Pancreas (tissue), 10 donors: ENCODE results near the gene DSCAML1. TPM values are rescaled to one million over a fixed set of nuclear protein-coding genes. Genes with fewer than 3 reads are reported as not detected.

ENCODE experiments used
- ATAC-seq, 4 donors: fragments of 200-7000 bp; cut with Tn5 transposase; one replicate each; pipeline versions ENCODE4 v1.8.0 to v1.9.1; 2020; ENCODE audit warnings: mild to moderate bottlenecking in 4 of 4, moderate library complexity in 4 of 4
- DNase-seq, 6 donors: peaks; one replicate each; pipeline ENCODE4 v3.0.0-alpha.2; 2020
- FAIRE-seq: peaks from 2 replicates; lab custom pipeline; 2012; peaks lifted over from hg19 to GRCh38; lab: Jason Lieb, UNC
- H3K27ac ChIP-seq, 4 donors: fragments of 200-600 bp; sonication (generic); 1 replicate in 3 of 4; 2 replicates in 1 of 4; pipeline versions ENCODE4 v1.5.0 to v1.8.0; 2020
- H3K27me3 ChIP-seq, 4 donors: fragments of 200-600 bp; one replicate each; pipeline ENCODE4 v1.8.0; 2021
- H3K36me3 ChIP-seq, 3 donors: fragments of 200-600 bp; sonication (generic) in 1 of 3; one replicate each; pipeline versions ENCODE4 v1.5.0 to v1.8.0; 2020 to 2021
- H3K4me1 ChIP-seq, 3 donors: fragments of 200-600 bp; one replicate each; pipeline ENCODE4 v1.8.0; 2021
- H3K4me3 ChIP-seq, 4 donors: fragments of 200-600 bp; sonication (generic) in 2 of 4; one replicate each; pipeline versions ENCODE4 v1.5.0 to v1.8.0; 2020 to 2021
- H3K9me3 ChIP-seq, 4 donors: fragments of 200-600 bp; one replicate each; pipeline ENCODE4 v1.8.0; 2021
- WGBS, 2 donors: extraction: QIAGEN DNeasy Blood & Tissue Kit; methylation state at CpG; one replicate each; pipeline ENCODE4 v1.1.7; 2013; 5-methylcytosine and 5-hydroxymethylcytosine counted together
- intact Hi-C, 3 donors: fragments of 100-400 bp; cut with DNase I; formaldehyde crosslinking; loops; one replicate each; pipeline versions ENCODE4 v1.11.1 to v1.14.2; 2022
- polyA plus RNA-seq, 2 donors: library from polyadenylated mRNA; stranded (reverse); fragments of 200-250 nt; gene quantifications; one replicate each; pipeline ENCODE4 v1.2.3, GENCODE V29; 2013
- total RNA-seq, 6 donors: library from RNA; stranded (reverse); fragmentation: NEBNext Ultra II Directional in 4 of 6; extraction: Animal tissue kit (Norgen Biotek cat#: 25700) in 4 of 6; gene quantifications; one replicate each; pipeline versions ENCODE4 v1.2.1 to v1.2.4, GENCODE V29; 2021 to 2023
- TF ChIP-seq, protein P1 (sequence below), 4 donors: fragments of 200-600 bp; sonication (generic) in 3 of 4; IDR thresholded peaks; one replicate each; pipeline versions ENCODE4 v1.5.0 to v1.8.0; 2021; ENCODE audit warnings: antibody characterized with exemption in 4 of 4
- donor health status: healthy with polysubstance abuse.
- donor health status: DM: no; HTN: no; CAD: no; lungs with moderate emphysema.
- donor health status: DM: no; HTN: no; CAD: no.
- donor health status: control.
- donor health status: control.
- donor health status: Bipolar disorder and iron deficiency.
- donor health status: DM: yes; HTN: yes; CAD: no.
- donor health status: DM: no; HTN: no; CAD: no.
- donor health status: DM: no; HTN: no; CAD: no.
- donor health status: DM: yes; HTN: yes; CAD: no.

The DSCAML1 gene
- total and polyA plus RNA-seq, 8 donors = 0.69 to 2.7 (median 1.8) TPM

DNA sequence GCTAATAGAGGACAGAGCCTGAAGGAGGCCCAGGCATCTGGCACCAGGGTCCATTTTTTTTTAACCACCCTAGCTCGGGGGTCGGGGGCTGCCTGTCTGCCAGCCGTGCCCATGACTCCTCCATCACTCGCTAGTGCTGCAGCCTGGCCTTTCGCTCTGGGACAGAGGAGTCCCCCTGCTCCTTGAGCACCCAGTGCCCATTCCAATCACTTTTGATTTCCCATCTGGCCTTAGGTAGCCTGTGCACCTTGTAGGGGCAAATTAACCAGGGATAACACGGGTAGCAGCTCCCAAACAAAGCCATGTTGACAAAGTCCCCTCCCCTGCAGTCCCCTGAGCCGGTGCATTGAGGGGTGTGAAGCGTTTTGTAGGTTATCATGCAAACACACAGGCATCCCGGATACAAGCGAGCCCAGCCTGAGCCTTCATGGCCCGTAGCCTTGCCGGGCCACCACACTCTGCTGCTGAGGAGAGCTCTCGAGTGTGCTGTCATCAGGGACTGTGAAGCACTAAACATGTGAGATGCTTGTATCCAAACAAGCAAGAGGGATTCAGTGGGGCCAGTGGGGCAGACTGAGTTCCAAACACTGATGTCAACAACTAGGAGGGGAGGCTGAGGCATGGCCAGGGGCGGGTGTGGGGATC is 208.7 kb downstream of the DSCAML1 start:
- H3K4me3 ChIP-seq = no peak overlapping the region
- WGBS, 2 donors = 41 to 58% methylated on average over 14 of the region's 14 CpGs
- H3K9me3 ChIP-seq = no peaks in the 10 kb centered on the region
- intact Hi-C loops = no loop called here
- H3K36me3 ChIP-seq = no peaks in the 10 kb centered on the region
- H3K27me3 ChIP-seq = no peaks in the 10 kb centered on the region
- ATAC-seq (no peak), DNase-seq (no peak), FAIRE-seq (no peak)
- no peaks in the 10 kb centered on the region for H3K4me1 ChIP-seq
- H3K27ac ChIP-seq = no peak overlapping the region
- TF ChIP-seq, protein P1, sequence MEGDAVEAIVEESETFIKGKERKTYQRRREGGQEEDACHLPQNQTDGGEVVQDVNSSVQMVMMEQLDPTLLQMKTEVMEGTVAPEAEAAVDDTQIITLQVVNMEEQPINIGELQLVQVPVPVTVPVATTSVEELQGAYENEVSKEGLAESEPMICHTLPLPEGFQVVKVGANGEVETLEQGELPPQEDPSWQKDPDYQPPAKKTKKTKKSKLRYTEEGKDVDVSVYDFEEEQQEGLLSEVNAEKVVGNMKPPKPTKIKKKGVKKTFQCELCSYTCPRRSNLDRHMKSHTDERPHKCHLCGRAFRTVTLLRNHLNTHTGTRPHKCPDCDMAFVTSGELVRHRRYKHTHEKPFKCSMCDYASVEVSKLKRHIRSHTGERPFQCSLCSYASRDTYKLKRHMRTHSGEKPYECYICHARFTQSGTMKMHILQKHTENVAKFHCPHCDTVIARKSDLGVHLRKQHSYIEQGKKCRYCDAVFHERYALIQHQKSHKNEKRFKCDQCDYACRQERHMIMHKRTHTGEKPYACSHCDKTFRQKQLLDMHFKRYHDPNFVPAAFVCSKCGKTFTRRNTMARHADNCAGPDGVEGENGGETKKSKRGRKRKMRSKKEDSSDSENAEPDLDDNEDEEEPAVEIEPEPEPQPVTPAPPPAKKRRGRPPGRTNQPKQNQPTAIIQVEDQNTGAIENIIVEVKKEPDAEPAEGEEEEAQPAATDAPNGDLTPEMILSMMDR (IDR thresholded peaks at IDR 0.05) = no peak

DNA sequence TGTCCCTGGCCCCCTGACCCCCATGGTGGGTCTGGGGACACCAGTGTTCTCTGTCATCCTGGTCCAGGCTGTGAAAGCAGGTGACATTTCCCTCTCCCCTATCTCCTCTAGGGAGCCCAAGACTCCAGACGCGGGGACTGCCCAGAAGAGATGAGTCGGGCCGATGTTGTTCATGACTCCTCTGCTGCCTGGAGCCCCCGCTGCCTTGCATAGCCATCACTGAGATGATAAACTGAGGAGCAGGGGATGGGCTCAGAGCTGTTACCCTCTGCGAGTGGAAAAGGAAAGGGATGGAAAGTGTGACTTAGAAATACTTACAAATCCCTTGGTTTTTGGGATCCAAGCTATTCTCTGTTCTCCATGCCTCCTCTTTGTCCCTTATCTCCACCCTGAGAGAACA is 209.6 kb downstream of the DSCAML1 start:
- no peak overlapping the region for H3K4me3 ChIP-seq
- H3K27me3 ChIP-seq = no peaks in the 10 kb centered on the region
- no peaks in the 10 kb centered on the region for H3K36me3 ChIP-seq
- H3K4me1 ChIP-seq = no peaks in the 10 kb centered on the region
- H3K9me3 ChIP-seq = no peaks in the 10 kb centered on the region
- TF ChIP-seq, protein P1 (IDR thresholded peaks at IDR 0.05) = no peak
- H3K27ac ChIP-seq = no peak overlapping the region
- ATAC-seq = no peak
- WGBS, 2 donors = 78 to 89% methylated on average over 6 of the region's 6 CpGs
- intact Hi-C loops = no loop called here
- no peak for DNase-seq
- no peak for FAIRE-seq

GRCh38 chr11:117586392-117586791 is 210.6 kb downstream of the DSCAML1 start:
- no peaks in the 10 kb centered on the region for H3K9me3 ChIP-seq
- H3K36me3 ChIP-seq = no peaks in the 10 kb centered on the region
- TF ChIP-seq, protein P1 (IDR thresholded peaks at IDR 0.05) = no peak
- intact Hi-C loops = no loop called here
- no peak overlapping the region for H3K27ac ChIP-seq
- no peaks in the 10 kb centered on the region for H3K4me1 ChIP-seq
- H3K27me3 ChIP-seq = no peaks in the 10 kb centered on the region
- FAIRE-seq (no peak), ATAC-seq (no peak), DNase-seq (no peak)
- no peak overlapping the region for H3K4me3 ChIP-seq
- 58 to 68% methylated on average over 5 of the region's 5 CpGs for WGBS, 2 donors

- no peaks in the 10 kb centered on the region for H3K9me3 ChIP-seq
- H3K36me3 ChIP-seq = no peaks in the 10 kb centered on the region
- FAIRE-seq = no peak
- no peak overlapping the region for H3K27ac ChIP-seq
- no peak overlapping the region for H3K4me3 ChIP-seq
- 67 to 78% methylated on average over 8 of the region's 8 CpGs for WGBS, 2 donors
- intact Hi-C loops = no loop called here
- DNase-seq = no peak
- no peaks in the 10 kb centered on the region for H3K27me3 ChIP-seq
- ATAC-seq = no peak
- TF ChIP-seq, protein P1 (IDR thresholded peaks at IDR 0.05) = no peak
- no peaks in the 10 kb centered on the region for H3K4me1 ChIP-seq
Measured at GRCh38 chr11:117585631-117586030, 211.4 kb downstream of the DSCAML1 start.

GRCh38 chr11:117584056-117584830 is 212.8 kb downstream of the DSCAML1 start:
- FAIRE-seq (no peak), ATAC-seq (no peak), DNase-seq (no peak)
- TF ChIP-seq, protein P1 (IDR thresholded peaks at IDR 0.05) = no peak
- WGBS, 2 donors = 66 to 72% methylated on average over 9 of the region's 9 CpGs
- Histone ChIP-seq H3K9me3 (no peaks in the 10 kb centered on the region), H3K27ac (no peak overlapping the region), H3K4me3 (no peak overlapping the region), H3K27me3 (no peaks in the 10 kb centered on the region), H3K4me1 (no peaks in the 10 kb centered on the region), H3K36me3 (no peaks in the 10 kb centered on the region)
- intact Hi-C loops = no loop called here
